CD4-positive, alpha-beta memory T cell (primary cell): ENCODE results near the gene RAP1GAP2. TPM values are rescaled to one million over a fixed set of nuclear protein-coding genes. Genes with fewer than 3 reads are reported as not detected.

Experiments used
- CTCF ChIA-PET: fragments of 350-600 bp; sonication (Branson Sonifier 250); formaldehyde crosslinking; loops from one replicate; lab custom pipeline; 2021; ENCODE audit warnings: inconsistent platforms; ENCODE audit not compliant: partially characterized antibody; lab: Charles Lee
- POLR2A ChIA-PET: fragments of 350-600 bp; sonication (Branson Sonifier 250); formaldehyde crosslinking; loops from one replicate; lab custom pipeline; 2021; ENCODE audit not compliant: partially characterized antibody; lab: Charles Lee
- DNase-seq, 5 donors: peaks; one replicate each; pipeline versions ENCODE4 v3.0.0 to v3.0.0-alpha.2; 2020 to 2022; ENCODE audit warnings: mixed read lengths in 1 of 5
- H3K27ac ChIP-seq: one replicate; pipeline ENCODE4 v1.7.0; 2013; ENCODE audit warnings: low read depth, low read length
- H3K27me3 ChIP-seq: 2 replicates; pipeline ENCODE4 v1.7.0; 2013; ENCODE audit warnings: mild to moderate bottlenecking, low read length, moderate library complexity; ENCODE audit not compliant: insufficient read depth
- H3K36me3 ChIP-seq: 2 replicates; pipeline ENCODE4 v1.7.0; 2013; ENCODE audit warnings: mild to moderate bottlenecking, low read length, moderate library complexity; ENCODE audit not compliant: insufficient read depth
- H3K4me1 ChIP-seq: 2 replicates; pipeline ENCODE4 v1.7.0; 2013; ENCODE audit warnings: mild to moderate bottlenecking, low read length, moderate library complexity; ENCODE audit not compliant: insufficient read depth
- H3K4me3 ChIP-seq, 2 donors: one replicate each; pipeline ENCODE4 v1.7.0; 2013; ENCODE audit warnings: low read length in 2 of 2, mild to moderate bottlenecking in 1 of 2
- H3K9me3 ChIP-seq, 2 donors: one replicate each; pipeline ENCODE4 v1.7.0; 2013; ENCODE audit warnings: low read length in 2 of 2, control low read depth in 1 of 2; ENCODE audit not compliant: control insufficient read depth in 1 of 2
- H3K27ac Mint-ChIP-seq, 7 donors: one replicate each; pipeline ENCODE4 v1.8.0; 2020 to 2021; ENCODE audit warnings: mixed read lengths in 7 of 7, mild to moderate bottlenecking in 6 of 7, inconsistent platforms in 3 of 7, moderate library complexity in 3 of 7
- H3K27me3 Mint-ChIP-seq, 2 donors: one replicate each; pipeline ENCODE4 v1.8.0; 2020 to 2021; ENCODE audit warnings: mixed read lengths in 2 of 2
- H3K36me3 Mint-ChIP-seq, 2 donors: one replicate each; pipeline ENCODE4 v1.8.0; 2020 to 2021; ENCODE audit warnings: mixed read lengths in 2 of 2, inconsistent platforms in 1 of 2, mild to moderate bottlenecking in 1 of 2
- H3K4me1 Mint-ChIP-seq, 4 donors: one replicate each; pipeline ENCODE4 v1.8.0; 2020 to 2021; ENCODE audit warnings: mixed read lengths in 4 of 4, mild to moderate bottlenecking in 1 of 4
- H3K4me3 Mint-ChIP-seq, 8 donors: one replicate each; pipeline ENCODE4 v1.8.0; 2020 to 2021; ENCODE audit warnings: mixed read lengths in 8 of 8, mild to moderate bottlenecking in 7 of 8, moderate library complexity in 6 of 8, inconsistent platforms in 3 of 8
- H3K9me3 Mint-ChIP-seq, 8 donors: one replicate each; pipeline ENCODE4 v1.8.0; 2020 to 2021; ENCODE audit warnings: mixed read lengths in 8 of 8, mild to moderate bottlenecking in 5 of 8, inconsistent platforms in 3 of 8, moderate library complexity in 1 of 8
- intact Hi-C: fragments of 100-400 bp; cut with micrococcal nuclease; formaldehyde crosslinking; loops from one replicate; pipeline ENCODE4 v1.15.1; 2023
- polyA plus RNA-seq, 2 donors: library from polyadenylated mRNA; unstranded; fragments of 300-500 nt; fragmentation: Illumina TruSeq; gene quantifications; one replicate each; pipeline ENCODE4 v1.2.3, GENCODE V29; 2021
- total RNA-seq, 2 experiments: library from RNA; stranded (reverse); gene quantifications; one replicate each; pipeline ENCODE4 v1.2.3, GENCODE V29; 2021

The RAP1GAP2 gene
- total and polyA plus RNA-seq, 4 experiments from 2014 or later = 0.38 to 9.9 (median 8.0) TPM

- H3K9me3 ChIP-seq = no peaks in the 10 kb centered on the region
- H3K27me3 Mint-ChIP-seq = no peaks in the 10 kb centered on the region
- H3K36me3 ChIP-seq = peaks cover 11% of the 10 kb centered on the region
- no peak for DNase-seq
- intact Hi-C loops = no loop called here
- H3K27me3 ChIP-seq = no peaks in the 10 kb centered on the region
- H3K4me3 Mint-ChIP-seq = peak overlapping the region; percentile 90 to 99 (median 97)
- peak overlapping the region; percentile 43 to 94 (median 89) for H3K27ac Mint-ChIP-seq
- ChIA-PET CTCF (interaction anchor here (1.4 to 6.3 kb wide), 5 partner anchors 8 to 40 kb away, joined by 3 to 75 read pairs (median 9); no protein-coding TSS in a partner anchor), POLR2A (interaction anchor here (1.4 to 11.1 kb wide), 6 partner anchors 8 to 40 kb away, joined by 4 to 330 read pairs (median 6); no protein-coding TSS in a partner anchor)
- H3K4me1 ChIP-seq = peaks cover 72% of the 10 kb centered on the region
- H3K9me3 Mint-ChIP-seq = no peaks in the 10 kb centered on the region
- peak overlapping the region; percentile 41 for H3K27ac ChIP-seq
- peak overlapping the region; percentile 83 to 94 for H3K4me3 ChIP-seq
- peaks cover 13 to 41% of the 10 kb centered on the region in 2 donors for H3K36me3 Mint-ChIP-seq
- H3K4me1 Mint-ChIP-seq = peaks cover 47 to 87% (median 65%) of the 10 kb centered on the region in 4 donors
Observed at GRCh38 chr17:2797226-2797625, 988 bp downstream of the RAP1GAP2 start.

GRCh38 chr17:2797637-2798036 lies 1.4 kb downstream of the RAP1GAP2 start:
- Mint-ChIP-seq H3K9me3 (no peaks in the 10 kb centered on the region), H3K36me3 (peaks cover 13 to 43% of the 10 kb centered on the region in 2 donors), H3K4me3 (peak overlapping the region; percentile 90 to 99 (median 97)), H3K27ac (peak overlapping the region; percentile 24 to 94 (median 89)), H3K4me1 (peaks cover 45 to 87% (median 64%) of the 10 kb centered on the region in 4 donors), H3K27me3 (no peaks in the 10 kb centered on the region)
- no peak for DNase-seq
- Histone ChIP-seq H3K27ac (peak overlapping the region; percentile 41), H3K36me3 (peaks cover 11% of the 10 kb centered on the region), H3K4me1 (peaks cover 68% of the 10 kb centered on the region), H3K9me3 (no peaks in the 10 kb centered on the region), H3K4me3 (peak overlapping the region in 1 of 2 donors; percentile 83), H3K27me3 (no peaks in the 10 kb centered on the region)
- POLR2A ChIA-PET = interaction anchor here (1.4 to 11.1 kb wide), 4 partner anchors 8 to 16 kb away, joined by 4 to 330 read pairs (median 14); no protein-coding TSS in a partner anchor
- intact Hi-C loops = no loop called here
- CTCF ChIA-PET = interaction anchor here (1.4 to 6.3 kb wide), 5 partner anchors 9 to 40 kb away, joined by 3 to 75 read pairs (median 9); no protein-coding TSS in a partner anchor

- Mint-ChIP-seq H3K4me1 (peaks cover 45 to 87% (median 65%) of the 10 kb centered on the region in 4 donors), H3K27ac (peak overlapping the region; percentile 36 to 94 (median 87)), H3K27me3 (no peaks in the 10 kb centered on the region), H3K36me3 (peaks cover 19 to 49% of the 10 kb centered on the region in 2 donors), H3K4me3 (peak overlapping the region; percentile 90 to 99 (median 97)), H3K9me3 (no peaks in the 10 kb centered on the region)
- ChIA-PET POLR2A (interaction anchor here (1.4 to 11.1 kb wide), 2 partner anchors 10 to 15 kb away, joined by 4 to 330 read pairs; no protein-coding TSS in a partner anchor), CTCF (interaction anchor here (1.4 to 6.3 kb wide), 4 partner anchors 9 to 39 kb away, joined by 3 to 75 read pairs (median 6); no protein-coding TSS in a partner anchor)
- peak overlapping the region; percentile 5 for H3K27ac ChIP-seq
- H3K4me1 ChIP-seq = peaks cover 62% of the 10 kb centered on the region
- peak overlapping the region in 1 of 2 donors; percentile 9 for H3K4me3 ChIP-seq
- DNase-seq = no peak
- no peaks in the 10 kb centered on the region for H3K27me3 ChIP-seq
- intact Hi-C loops = no loop called here
- no peaks in the 10 kb centered on the region for H3K9me3 ChIP-seq
- H3K36me3 ChIP-seq = peaks cover 16% of the 10 kb centered on the region
Observed at GRCh38 chr17:2798188-2798587, 1.9 kb downstream of the RAP1GAP2 start.

- H3K27ac Mint-ChIP-seq = peak overlapping the region in 3 of 7 donors; percentile 35 to 80 (median 52)
- ChIA-PET POLR2A (interaction anchor here (11.1 kb wide), 1 partner anchor 15 kb away, joined by 330 read pairs; no protein-coding TSS in a partner anchor), CTCF (interaction anchor here (1.1 to 6.3 kb wide), 2 partner anchors 16 kb away, joined by 4 to 75 read pairs; no protein-coding TSS in a partner anchor)
- Histone ChIP-seq H3K4me3 (no peak overlapping the region), H3K27ac (no peak overlapping the region), H3K36me3 (peaks cover 21% of the 10 kb centered on the region), H3K9me3 (no peaks in the 10 kb centered on the region), H3K4me1 (peaks cover 58% of the 10 kb centered on the region), H3K27me3 (no peaks in the 10 kb centered on the region)
- H3K27me3 Mint-ChIP-seq = no peaks in the 10 kb centered on the region
- peaks cover 46 to 87% (median 65%) of the 10 kb centered on the region in 4 donors for H3K4me1 Mint-ChIP-seq
- H3K36me3 Mint-ChIP-seq = peaks cover 24 to 54% of the 10 kb centered on the region in 2 donors
- intact Hi-C loops = no loop called here
- no peaks in the 10 kb centered on the region for H3K9me3 Mint-ChIP-seq
- DNase-seq = no peak
- H3K4me3 Mint-ChIP-seq = peak overlapping the region in 6 of 8 donors; percentile 4 to 72 (median 52)
Observed at GRCh38 chr17:2798678-2799077, 2.4 kb downstream of the RAP1GAP2 start.

GRCh38 chr17:2799653-2800052 lies 3.4 kb downstream of the RAP1GAP2 start:
- Mint-ChIP-seq H3K9me3 (no peaks in the 10 kb centered on the region), H3K27me3 (no peaks in the 10 kb centered on the region), H3K36me3 (peaks cover 25 to 58% of the 10 kb centered on the region in 2 donors), H3K4me1 (peaks cover 42 to 87% (median 62%) of the 10 kb centered on the region in 4 donors), H3K27ac (peak overlapping the region in 1 of 7 donors; percentile 18), H3K4me3 (peak overlapping the region in 2 of 8 donors; percentile 4 to 25)
- intact Hi-C loops = no loop called here
- no peak overlapping the region for H3K27ac ChIP-seq
- H3K4me1 ChIP-seq = peaks cover 53% of the 10 kb centered on the region
- no peaks in the 10 kb centered on the region for H3K27me3 ChIP-seq
- DNase-seq = no peak
- no peaks in the 10 kb centered on the region for H3K9me3 ChIP-seq
- no peak overlapping the region for H3K4me3 ChIP-seq
- ChIA-PET CTCF (interaction anchor here (1.1 kb wide), 1 partner anchor 15 kb away, joined by 4 read pairs; no protein-coding TSS in a partner anchor), POLR2A (interaction anchor here (11.1 kb wide), 1 partner anchor 14 kb away, joined by 330 read pairs; no protein-coding TSS in a partner anchor)
- H3K36me3 ChIP-seq = peaks cover 27% of the 10 kb centered on the region

GRCh38 chr17:2800367-2800766 lies 4.1 kb downstream of the RAP1GAP2 start:
- POLR2A ChIA-PET = interaction anchor here (11.1 kb wide), 1 partner anchor 13 kb away, joined by 330 read pairs; no protein-coding TSS in a partner anchor
- Histone ChIP-seq H3K36me3 (peaks cover 27% of the 10 kb centered on the region), H3K27me3 (no peaks in the 10 kb centered on the region), H3K9me3 (no peaks in the 10 kb centered on the region), H3K4me3 (no peak overlapping the region), H3K4me1 (peaks cover 46% of the 10 kb centered on the region), H3K27ac (no peak overlapping the region)
- peaks cover 25 to 58% of the 10 kb centered on the region in 2 donors for H3K36me3 Mint-ChIP-seq
- H3K4me1 Mint-ChIP-seq = peaks cover 40 to 84% (median 58%) of the 10 kb centered on the region in 4 donors
- intact Hi-C loops = no loop called here
- CTCF ChIA-PET = no interaction called here
- no peaks in the 10 kb centered on the region for H3K9me3 Mint-ChIP-seq
- no peak for DNase-seq
- H3K4me3 Mint-ChIP-seq = peak overlapping the region in 3 of 8 donors; percentile 15 to 48 (median 25)
- H3K27me3 Mint-ChIP-seq = no peaks in the 10 kb centered on the region
- H3K27ac Mint-ChIP-seq = peak overlapping the region in 5 of 7 donors; percentile 2 to 79 (median 52)

- Mint-ChIP-seq H3K27ac (no peak overlapping the region), H3K36me3 (peaks cover 28 to 52% of the 10 kb centered on the region in 2 donors), H3K4me3 (peak overlapping the region in 1 of 8 donors; percentile 33), H3K27me3 (no peaks in the 10 kb centered on the region), H3K4me1 (peaks cover 34 to 76% (median 48%) of the 10 kb centered on the region in 4 donors), H3K9me3 (no peaks in the 10 kb centered on the region)
- peaks cover 40% of the 10 kb centered on the region for H3K4me1 ChIP-seq
- H3K36me3 ChIP-seq = peaks cover 27% of the 10 kb centered on the region
- H3K4me3 ChIP-seq = no peak overlapping the region
- no peaks in the 10 kb centered on the region for H3K9me3 ChIP-seq
- no peak for DNase-seq
- ChIA-PET CTCF (interaction anchor here (1.6 to 3.4 kb wide), 3 partner anchors 11 to 15 kb away, joined by 5 to 15 read pairs (median 9); no protein-coding TSS in a partner anchor), POLR2A (interaction anchor here (3.0 kb wide), 1 partner anchor 13 kb away, joined by 18 read pairs; no protein-coding TSS in a partner anchor)
- H3K27ac ChIP-seq = no peak overlapping the region
- intact Hi-C loops = no loop called here
- no peaks in the 10 kb centered on the region for H3K27me3 ChIP-seq
Observed at GRCh38 chr17:2801841-2802240, 5.6 kb downstream of the RAP1GAP2 start.
